HG03095 (cell line): ENCODE data around the gene ACOT6.
"Not testable (repeated sequence)": the region's sequence is repeated elsewhere in the genome, so short reads cannot be mapped to it uniquely, and the experiment has no call there.

Experiments used
- ATAC-seq: cut with Tn5 transposase; IDR thresholded peaks from one replicate; pipeline ENCODE4 v1.9.1; 2021; ENCODE audit warnings: moderate library complexity; ENCODE audit not compliant: unreplicated experiment

The ACOT6 gene

DNA sequence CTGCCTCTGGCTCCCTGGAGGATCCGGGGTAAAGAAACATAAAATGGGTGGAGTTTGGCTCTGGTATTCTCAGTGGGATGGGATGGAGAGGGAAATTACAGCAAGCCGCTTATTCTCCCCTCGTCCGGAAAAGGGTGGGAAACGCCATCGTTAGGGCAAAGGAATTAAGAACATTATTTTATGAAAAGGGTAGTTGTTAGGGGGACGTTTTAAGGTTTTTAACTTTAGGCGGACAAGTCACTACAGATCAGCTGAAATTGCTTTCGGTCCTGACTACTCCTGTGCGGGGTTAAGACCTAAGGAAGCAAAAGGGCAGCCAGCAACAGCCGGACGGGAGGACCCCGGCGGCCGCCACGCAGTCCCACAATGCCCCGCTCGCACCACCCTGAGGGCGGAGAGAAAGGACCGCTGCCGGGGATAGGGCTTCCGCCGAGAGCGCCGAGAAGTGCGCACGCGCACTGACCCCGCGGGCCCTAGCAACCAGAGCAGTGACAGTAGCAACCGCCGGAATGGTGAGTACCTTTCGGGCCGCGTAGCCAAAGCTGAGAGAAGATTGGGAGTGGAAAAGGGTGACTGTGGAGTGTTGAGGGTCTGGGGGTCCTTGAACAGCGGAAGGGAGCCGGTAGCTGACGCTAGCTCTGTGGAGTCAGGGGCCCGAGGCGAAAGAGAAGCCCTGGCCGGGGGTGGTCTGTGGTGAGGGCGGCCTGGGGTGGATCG, 32.4 kb downstream of the ACOT6 start, which contains the start of gene DNAL1:
Gene DNAL1, plus strand, starts transcription at position 456 of the 717 bp plus-strand sequence. Its CDS starts 54 bp downstream, at position 510.
- peak; percentile 92 for ATAC-seq

DNA sequence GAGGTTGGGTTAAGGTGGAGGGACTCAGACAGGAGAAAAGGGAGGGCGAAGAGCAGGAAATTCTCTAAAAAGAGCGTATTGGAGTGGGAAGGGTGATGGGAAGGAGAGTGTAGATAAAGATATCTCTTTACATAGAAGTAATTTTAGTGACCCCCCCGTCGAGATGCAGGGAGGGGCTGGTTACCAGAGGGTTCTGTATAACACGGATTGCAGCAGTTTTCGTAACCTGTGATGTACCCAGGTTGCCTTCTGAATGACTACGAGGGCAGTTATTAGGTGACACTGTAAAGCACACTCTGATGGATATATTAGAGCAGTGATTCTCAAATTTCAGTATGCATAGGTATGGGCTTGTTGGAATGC, 32.9 kb downstream of the ACOT6 start:
- peak; percentile 9 for ATAC-seq

DNA sequence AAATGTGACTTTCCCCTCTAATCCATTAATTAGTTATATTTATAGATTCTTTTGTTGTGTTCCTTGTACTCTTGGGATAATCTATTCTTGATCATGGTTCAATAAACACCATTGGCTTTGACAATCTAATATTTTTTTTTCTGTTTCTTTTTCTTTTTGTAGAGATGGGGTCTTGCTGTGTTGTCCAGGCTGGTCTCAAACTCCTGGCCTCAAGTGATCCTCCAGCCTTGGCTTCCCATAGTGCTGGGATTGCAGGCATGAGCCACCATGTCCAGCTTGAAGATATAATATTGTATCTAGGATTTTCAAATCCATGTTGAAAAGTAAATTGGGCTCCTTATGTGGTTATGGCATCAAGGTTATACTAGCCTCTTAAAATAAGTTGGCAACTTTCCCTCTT, 38.7 kb downstream of the ACOT6 start:
- ATAC-seq: no peak

DNA sequence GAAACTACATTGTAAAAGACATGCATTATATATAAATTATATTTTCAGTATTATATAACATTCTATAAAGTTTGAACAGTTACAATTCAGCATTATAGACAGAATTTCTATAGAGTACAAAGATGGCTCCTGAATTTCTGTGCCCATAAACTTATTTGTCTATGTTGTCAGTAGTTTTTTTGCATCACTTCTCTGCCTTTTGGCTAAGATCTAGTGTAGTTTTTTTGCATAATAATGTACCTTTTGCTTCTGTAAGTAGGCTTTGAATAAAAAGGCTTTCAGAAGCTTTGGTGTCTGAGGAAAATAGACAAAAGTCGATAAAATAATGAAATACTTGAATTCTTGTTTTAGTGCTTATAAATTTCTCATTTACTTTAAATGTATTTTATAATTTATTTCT, 43.5 kb downstream of the ACOT6 start:
- ATAC-seq: no peak

DNA sequence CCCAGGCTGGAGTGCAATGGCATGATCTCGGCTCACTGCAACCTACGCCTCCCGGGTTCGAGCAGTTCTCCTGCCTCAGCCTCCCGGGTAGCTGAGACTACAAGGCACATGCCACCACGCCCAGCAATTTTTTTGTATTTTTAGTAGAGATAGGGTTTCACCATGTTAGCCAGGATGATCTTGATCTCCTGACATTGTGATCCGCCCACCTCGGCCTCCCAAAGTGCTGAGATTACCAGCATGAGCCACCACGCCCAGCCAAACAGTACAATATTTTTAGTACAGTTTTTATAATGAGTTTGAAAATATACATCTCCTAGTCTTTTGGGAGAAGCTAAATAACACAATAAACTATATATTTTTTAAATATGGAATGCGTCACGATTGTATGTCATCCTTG, 46.9 kb downstream of the ACOT6 start:
- not testable (repeated sequence) for ATAC-seq

DNA sequence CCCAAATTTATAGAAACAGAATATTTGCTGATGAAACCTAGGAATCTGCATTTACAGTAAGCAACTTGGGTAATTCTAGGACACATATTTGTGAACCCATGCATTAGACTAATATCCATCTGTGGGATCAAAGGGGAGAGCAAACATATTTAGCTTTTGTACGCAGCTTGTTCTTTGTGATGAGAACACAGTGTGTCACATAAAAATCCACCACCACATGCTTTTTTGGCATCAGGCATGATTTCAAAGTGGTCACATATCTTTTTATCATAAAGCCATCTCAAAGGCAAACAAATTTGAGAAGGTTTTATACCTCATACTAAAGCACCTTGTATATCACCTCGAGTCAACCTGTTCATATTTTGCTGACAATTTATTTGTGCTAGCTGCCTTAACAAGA, 48.2 kb downstream of the ACOT6 start:
- ATAC-seq: no peak

DNA sequence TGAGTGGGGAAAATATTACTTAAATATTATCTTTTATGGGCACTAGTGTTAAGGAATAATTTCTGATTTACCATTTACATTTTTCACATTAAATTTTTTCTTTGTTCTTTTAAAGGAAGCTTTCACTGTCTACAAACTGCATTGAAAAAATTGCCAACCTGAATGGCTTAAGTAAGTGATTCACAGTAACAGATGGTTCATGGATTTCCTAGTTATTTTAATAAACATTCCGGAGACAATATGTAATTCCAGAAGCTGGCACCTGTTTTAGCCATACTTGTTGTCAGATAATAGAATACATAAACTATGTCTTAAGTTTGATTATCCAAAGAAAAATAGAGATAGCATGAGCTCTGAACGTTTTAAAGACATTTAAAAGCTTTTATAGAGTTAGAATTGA, 49.6 kb downstream of the ACOT6 start:
- no peak for ATAC-seq

DNA sequence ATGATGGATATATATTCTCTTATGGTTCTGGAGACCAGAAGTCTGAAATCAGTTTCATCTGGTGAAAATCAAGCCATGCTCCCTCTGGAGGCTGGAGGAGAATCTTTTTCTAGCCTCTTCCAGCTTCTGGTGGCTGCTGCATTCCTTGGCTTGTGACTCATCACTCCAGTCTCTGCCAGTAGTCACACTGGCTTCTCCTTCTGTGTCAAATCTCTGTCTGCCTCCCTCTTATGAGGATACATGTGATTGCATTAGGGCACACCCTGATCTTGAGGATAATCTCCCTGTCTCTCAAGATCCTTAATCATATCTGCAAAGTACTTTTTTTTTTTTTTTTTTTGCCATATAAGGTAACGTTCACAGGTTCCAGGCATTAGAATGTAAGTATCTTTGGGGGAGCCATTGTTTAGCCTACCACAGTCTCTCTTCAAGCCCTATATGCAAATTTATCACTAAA, 50.2 kb downstream of the ACOT6 start:
- no peak for ATAC-seq

DNA sequence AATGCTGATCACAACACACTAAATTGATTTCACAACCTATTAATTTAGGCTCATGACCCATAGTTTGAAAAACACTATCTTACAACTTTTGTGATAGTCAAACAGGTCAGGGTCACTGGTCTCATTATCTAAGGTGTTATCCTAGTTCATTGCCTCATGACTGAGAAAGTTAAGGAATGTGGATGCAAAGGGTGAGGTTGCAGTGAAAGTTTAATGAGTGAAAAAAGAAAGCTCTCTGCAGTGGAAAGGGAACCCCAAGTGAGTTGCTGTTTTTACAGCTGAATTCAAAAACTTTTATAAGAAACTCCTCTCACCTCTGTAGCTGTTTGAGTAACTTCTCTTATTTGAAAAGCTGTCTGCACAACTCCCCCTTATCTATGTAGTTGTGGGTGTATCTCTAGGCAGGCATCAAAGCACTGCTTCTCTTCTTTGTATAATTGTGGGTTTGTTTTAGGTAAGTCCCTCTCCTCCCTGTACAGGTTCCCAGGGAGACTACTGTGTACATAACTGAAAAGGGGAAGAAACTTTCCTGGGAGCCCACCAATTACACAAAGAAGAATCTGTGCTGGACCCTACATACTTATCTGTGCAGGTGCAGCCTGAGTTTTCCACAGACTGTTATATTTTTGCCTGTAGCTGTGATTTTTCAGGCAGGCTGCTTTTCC, 51.4 kb downstream of the ACOT6 start:
- no peak for ATAC-seq

DNA sequence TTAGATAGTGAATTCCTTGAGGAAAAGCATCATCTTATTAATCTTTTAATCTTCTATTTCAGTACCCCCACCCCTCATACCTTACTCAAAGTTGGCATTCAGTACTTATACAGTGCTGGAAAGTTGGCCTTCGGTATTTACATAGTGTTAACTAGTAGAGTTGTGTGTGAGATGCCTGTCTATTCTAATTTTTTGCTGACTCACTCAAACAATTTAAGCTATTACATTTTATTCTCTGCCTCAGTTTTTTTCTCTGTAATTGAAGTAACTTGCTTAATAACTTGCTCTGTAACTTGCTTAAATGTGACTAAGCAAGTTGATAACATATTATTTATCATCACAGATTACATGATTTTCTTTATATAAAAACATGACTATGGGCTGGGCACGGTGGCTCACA, 52.8 kb downstream of the ACOT6 start:
- ATAC-seq: no peak

DNA sequence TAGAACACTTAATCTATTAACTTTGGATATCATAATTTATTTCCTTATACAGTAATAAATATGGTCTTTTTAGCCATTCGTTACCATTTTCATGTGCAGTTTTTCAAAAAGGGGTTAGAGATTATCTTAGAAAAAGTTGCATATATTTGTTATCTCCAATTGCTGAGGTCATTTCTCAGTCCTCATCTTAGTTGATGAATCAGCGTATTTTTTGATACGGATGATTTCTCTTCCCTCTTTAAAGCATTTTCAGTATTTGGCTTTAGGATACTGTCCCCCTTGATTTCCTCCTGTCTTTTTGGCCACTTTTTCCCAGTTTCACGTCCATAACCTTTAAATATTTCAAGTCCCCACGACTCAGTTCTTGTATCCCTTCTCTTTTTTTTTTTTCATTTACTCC, 54.3 kb downstream of the ACOT6 start:
- no peak for ATAC-seq

DNA sequence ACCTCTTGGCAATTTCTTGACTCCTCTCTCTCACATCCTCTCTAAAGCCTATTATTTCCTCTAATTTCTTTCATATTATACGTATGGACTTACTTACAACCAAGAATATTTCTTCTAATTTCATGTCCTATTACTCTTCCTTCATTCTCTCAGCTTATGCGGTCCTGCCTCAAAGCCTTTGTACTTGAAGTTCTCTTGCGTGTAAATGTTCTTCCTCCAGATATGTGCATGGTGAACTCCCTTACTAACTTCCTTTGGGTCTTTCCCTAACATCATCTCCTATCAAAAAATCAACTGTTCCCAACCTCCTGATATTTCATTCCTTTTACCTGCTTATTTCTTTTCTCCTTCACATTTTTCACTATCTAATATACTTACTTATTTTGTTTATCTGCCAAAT, 55.5 kb downstream of the ACOT6 start:
- no peak for ATAC-seq
